ENCODE measurements around the gene NANOS2. TPM values are rescaled to one million over a fixed set of nuclear protein-coding genes. Genes with fewer than 3 reads are reported as not detected.
"Not testable (repeated sequence)": the region's sequence is repeated elsewhere in the genome, so short reads cannot be mapped to it uniquely, and the experiment has no call there.

Gene NANOS2
- total and polyA plus RNA-seq, 4 experiments from 2014 or later, result not detected

- intact Hi-C loops (cut with micrococcal nuclease), result loop anchor here (5.0 kb wide), 1 partner anchor 116 kb away; no protein-coding TSS in a partner anchor
- H3K27ac ChIP-seq (ENCODE audit: low read depth, low read length), result peak overlapping the region; percentile 79
- Mint-ChIP-seq H3K27me3 (no peaks in the 10 kb centered on the region), H3K4me1 (peaks cover 9 to 32% (median 12%) of the 10 kb centered on the region in 4 donors), H3K4me3 (peak overlapping the region in 5 of 8 donors; percentile 31 to 59 (median 49)), H3K36me3 (peaks cover 13 to 27% of the 10 kb centered on the region in 2 donors), H3K9me3 (peaks cover 0 to 4% (median 0%) of the 10 kb centered on the region in 8 donors), H3K27ac (peak overlapping the region in 1 of 7 donors; percentile 88)
- CTCF ChIA-PET (ENCODE audit: partially characterized antibody), result interaction anchor here (1.0 to 2.9 kb wide), 3 partner anchors 9 to 37 kb away, joined by 3 to 14 read pairs (median 8); partner anchors contain the start of gene FOXA3
- peaks cover 8% of the 10 kb centered on the region for H3K36me3 ChIP-seq (ENCODE audit: insufficient read depth, low read length)
- H3K4me3 ChIP-seq (ENCODE audit: low read length in 2 of 2), result no peak overlapping the region
- peaks cover 19% of the 10 kb centered on the region for H3K4me1 ChIP-seq (ENCODE audit: insufficient read depth, low read length)
- POLR2A ChIA-PET (ENCODE audit: partially characterized antibody), result interaction anchor here (0.6 to 4.7 kb wide), 7 partner anchors 9 to 701 kb away, joined by 3 to 83 read pairs (median 8); partner anchors contain the start of genes CCDC61 and IRF2BP1
- no peaks in the 10 kb centered on the region for H3K9me3 ChIP-seq (ENCODE audit: control insufficient read depth in 1 of 2, low read length in 2 of 2)
- no peaks in the 10 kb centered on the region for H3K27me3 ChIP-seq (ENCODE audit: insufficient read depth, low read length)
- peak in 4 of 5 donors; percentile 22 to 60 (median 26) for DNase-seq
These were observed 13.1 kb downstream of the NANOS2 start for GRCh38 chr19:45901432-45901911.

GRCh38 chr19:45900738-45901431 is 13.7 kb downstream of the NANOS2 start:
- Mint-ChIP-seq H3K4me1 (peaks cover 9 to 32% (median 12%) of the 10 kb centered on the region in 4 donors), H3K27me3 (no peaks in the 10 kb centered on the region), H3K9me3 (peaks cover 0 to 4% (median 0%) of the 10 kb centered on the region in 8 donors), H3K27ac (peak overlapping the region in 4 of 7 donors; percentile 18 to 59 (median 28)), H3K4me3 (peak overlapping the region; percentile 12 to 75 (median 60)), H3K36me3 (peaks cover 13 to 27% of the 10 kb centered on the region in 2 donors)
- POLR2A ChIA-PET (ENCODE audit: partially characterized antibody), result interaction anchor here (0.8 to 4.7 kb wide), 3 partner anchors 14 to 38 kb away, joined by 3 to 83 read pairs (median 4); partner anchors contain the start of genes IRF2BP1 and SYMPK
- no peak for DNase-seq
- H3K27ac ChIP-seq (ENCODE audit: low read depth, low read length), result no peak overlapping the region
- H3K36me3 ChIP-seq (ENCODE audit: insufficient read depth, low read length), result peaks cover 8% of the 10 kb centered on the region
- intact Hi-C loops (cut with micrococcal nuclease), result loop anchor here (5.0 kb wide), 1 partner anchor 116 kb away; no protein-coding TSS in a partner anchor
- H3K9me3 ChIP-seq (ENCODE audit: control insufficient read depth in 1 of 2, low read length in 2 of 2), result no peaks in the 10 kb centered on the region
- H3K4me3 ChIP-seq (ENCODE audit: low read length in 2 of 2), result no peak overlapping the region
- peaks cover 19% of the 10 kb centered on the region for H3K4me1 ChIP-seq (ENCODE audit: insufficient read depth, low read length)
- CTCF ChIA-PET (ENCODE audit: partially characterized antibody), result interaction anchor here (2.9 kb wide), 1 partner anchor 37 kb away, joined by 14 read pairs; the partner anchor contains the start of gene FOXA3
- H3K27me3 ChIP-seq (ENCODE audit: insufficient read depth, low read length), result no peaks in the 10 kb centered on the region

DNA sequence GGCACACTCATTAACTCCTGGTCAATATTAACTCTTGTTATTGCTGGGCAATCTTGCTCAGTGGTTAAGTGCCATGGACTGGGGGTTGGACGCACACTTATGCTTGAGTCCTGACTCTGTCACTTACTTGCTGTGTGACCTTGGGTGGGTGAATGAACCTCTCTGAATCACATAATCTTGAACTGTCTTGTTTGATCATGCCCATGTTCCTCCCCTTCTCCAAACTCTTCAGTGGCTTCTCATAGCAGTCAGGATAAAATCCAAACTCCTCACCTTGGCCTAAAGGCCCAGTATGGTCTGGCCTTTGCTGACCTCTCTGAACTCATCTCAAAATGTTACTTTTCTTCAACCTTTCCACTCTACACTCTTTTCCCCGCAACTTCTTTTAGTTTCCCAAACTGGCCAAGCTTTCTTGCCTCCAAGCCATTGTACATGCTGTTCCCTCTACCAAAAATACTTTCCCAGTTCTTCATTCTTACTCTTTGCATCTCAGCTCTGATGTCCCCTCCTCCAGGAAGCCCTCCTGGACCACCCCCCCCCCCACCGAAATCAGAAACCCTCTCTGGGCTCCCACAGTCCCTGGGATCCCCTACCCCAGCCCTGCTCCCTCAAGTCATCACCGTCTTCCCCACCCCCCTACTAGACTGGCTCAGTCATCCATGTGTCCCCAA is 14.5 kb downstream of the NANOS2 start:
- intact Hi-C loops (cut with micrococcal nuclease), result loop anchor here (5.0 kb wide), 1 partner anchor 117 kb away; no protein-coding TSS in a partner anchor
- Histone ChIP-seq H3K4me3 (ENCODE audit: low read length in 2 of 2) (no peak overlapping the region), H3K27ac (ENCODE audit: low read depth, low read length) (no peak overlapping the region), H3K36me3 (ENCODE audit: insufficient read depth, low read length) (peaks cover 8% of the 10 kb centered on the region), H3K4me1 (ENCODE audit: insufficient read depth, low read length) (peaks cover 19% of the 10 kb centered on the region), H3K9me3 (ENCODE audit: control insufficient read depth in 1 of 2, low read length in 2 of 2) (no peaks in the 10 kb centered on the region), H3K27me3 (ENCODE audit: insufficient read depth, low read length) (no peaks in the 10 kb centered on the region)
- Mint-ChIP-seq H3K4me3 (peak overlapping the region in 4 of 8 donors; percentile 10 to 45 (median 36)), H3K27me3 (no peaks in the 10 kb centered on the region), H3K9me3 (peaks cover 0 to 4% (median 0%) of the 10 kb centered on the region in 8 donors), H3K4me1 (peaks cover 11 to 32% (median 15%) of the 10 kb centered on the region in 4 donors), H3K36me3 (peaks cover 18 to 33% of the 10 kb centered on the region in 2 donors), H3K27ac (peak overlapping the region in 2 of 7 donors; percentile 27 to 72)
- ChIA-PET CTCF (ENCODE audit: partially characterized antibody) (no interaction called here), POLR2A (ENCODE audit: partially characterized antibody) (interaction anchor here (0.8 to 4.7 kb wide), 2 partner anchors 14 to 37 kb away, joined by 3 to 83 read pairs; partner anchors contain the start of genes IRF2BP1 and SYMPK)
- no peak for DNase-seq

- H3K4me3 Mint-ChIP-seq, result peak overlapping the region in 1 of 8 donors; percentile 15
- intact Hi-C loops (cut with micrococcal nuclease), result no loop called here
- Histone ChIP-seq H3K4me3 (ENCODE audit: low read length in 2 of 2) (no peak overlapping the region), H3K9me3 (ENCODE audit: control insufficient read depth in 1 of 2, low read length in 2 of 2) (no peaks in the 10 kb centered on the region), H3K27ac (ENCODE audit: low read depth, low read length) (no peak overlapping the region), H3K4me1 (ENCODE audit: insufficient read depth, low read length) (peaks cover 19% of the 10 kb centered on the region), H3K27me3 (ENCODE audit: insufficient read depth, low read length) (no peaks in the 10 kb centered on the region), H3K36me3 (ENCODE audit: insufficient read depth, low read length) (peaks cover 8% of the 10 kb centered on the region)
- no peak for DNase-seq
- H3K27ac Mint-ChIP-seq, result no peak overlapping the region
- ChIA-PET CTCF (ENCODE audit: partially characterized antibody) (no interaction called here), POLR2A (ENCODE audit: partially characterized antibody) (no interaction called here)
- no peaks in the 10 kb centered on the region for H3K27me3 Mint-ChIP-seq
- H3K9me3 Mint-ChIP-seq, result peaks cover 0 to 4% (median 0%) of the 10 kb centered on the region in 8 donors
- peaks cover 11 to 32% (median 16%) of the 10 kb centered on the region in 4 donors for H3K4me1 Mint-ChIP-seq
- H3K36me3 Mint-ChIP-seq, result peaks cover 21 to 37% of the 10 kb centered on the region in 2 donors
These were observed 15.3 kb downstream of the NANOS2 start for GRCh38 chr19:45899253-45899652.

DNA sequence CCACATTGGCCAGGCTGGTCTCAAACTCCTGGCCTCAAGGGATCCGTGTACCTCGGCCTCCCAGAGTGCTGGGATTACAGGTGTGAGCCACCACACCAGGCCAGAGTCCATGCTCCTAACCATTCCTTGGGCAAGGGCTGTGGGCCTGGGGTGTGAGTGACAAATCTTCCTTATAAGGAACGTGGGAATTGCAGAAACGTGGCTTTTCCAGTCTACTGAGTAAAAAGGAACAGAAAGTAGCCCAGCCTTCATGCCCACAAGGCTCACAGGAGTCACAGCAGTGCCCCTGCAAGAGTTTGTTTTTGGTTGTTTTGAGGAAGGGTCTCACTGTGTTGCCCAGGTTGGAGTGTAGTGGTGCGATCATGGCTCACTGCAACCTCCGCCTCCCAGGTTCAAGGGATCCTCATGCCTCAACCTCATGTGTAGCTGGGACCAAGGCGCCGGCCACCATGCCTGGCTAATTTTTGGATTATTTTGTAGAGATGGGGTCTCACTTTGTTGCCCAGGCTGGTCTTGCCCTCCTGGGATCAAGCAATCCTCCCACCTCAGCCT is 17.2 kb downstream of the NANOS2 start:
- Mint-ChIP-seq H3K36me3 (peaks cover 21 to 34% of the 10 kb centered on the region in 2 donors), H3K4me1 (peaks cover 9 to 20% (median 16%) of the 10 kb centered on the region in 4 donors), H3K9me3 (peaks cover 0 to 2% (median 0%) of the 10 kb centered on the region in 8 donors), H3K27ac (no peak overlapping the region), H3K4me3 (no peak overlapping the region), H3K27me3 (no peaks in the 10 kb centered on the region)
- Histone ChIP-seq H3K27me3 (ENCODE audit: insufficient read depth, low read length) (no peaks in the 10 kb centered on the region), H3K4me3 (ENCODE audit: low read length in 2 of 2) (no peak overlapping the region), H3K9me3 (ENCODE audit: control insufficient read depth in 1 of 2, low read length in 2 of 2) (no peaks in the 10 kb centered on the region), H3K36me3 (ENCODE audit: insufficient read depth, low read length) (peaks cover 8% of the 10 kb centered on the region), H3K4me1 (ENCODE audit: insufficient read depth, low read length) (peaks cover 12% of the 10 kb centered on the region), H3K27ac (ENCODE audit: low read depth, low read length) (no peak overlapping the region)
- no peak for DNase-seq
- ChIA-PET CTCF (ENCODE audit: partially characterized antibody) (no interaction called here), POLR2A (ENCODE audit: partially characterized antibody) (interaction anchor here (0.6 kb wide), 1 partner anchor 79 kb away, joined by 3 read pairs; no protein-coding TSS in a partner anchor)
- intact Hi-C loops (cut with micrococcal nuclease), result no loop called here

DNA sequence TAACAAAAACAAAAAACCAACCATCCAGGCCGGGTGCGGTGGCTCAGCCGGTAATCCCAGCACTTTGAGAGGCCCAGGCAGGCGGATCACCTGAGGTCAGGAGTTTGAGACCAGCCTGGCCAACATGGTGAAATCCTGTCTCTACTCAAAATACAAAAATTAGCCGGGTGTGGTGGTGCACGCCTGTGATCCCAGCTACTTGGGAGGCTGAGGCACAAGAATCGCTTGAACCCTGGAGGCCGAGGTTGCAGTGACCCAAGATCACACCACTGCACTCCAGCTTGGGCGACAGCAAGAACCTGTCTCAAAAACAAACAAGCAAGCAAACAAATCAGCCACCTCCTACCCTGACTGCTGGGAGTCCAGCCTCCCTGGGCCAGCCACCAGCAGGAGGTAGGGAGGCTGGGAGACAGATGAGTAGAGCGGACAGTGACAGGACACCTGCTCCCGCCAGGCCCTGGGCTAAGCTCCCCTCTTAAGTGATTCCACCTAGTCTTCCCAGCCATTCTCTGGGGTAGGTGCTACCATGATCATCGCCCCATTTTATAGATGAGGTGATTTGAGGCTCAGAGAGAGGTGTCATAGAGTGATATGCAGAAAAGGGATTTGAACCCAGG is 18.5 kb downstream of the NANOS2 start:
- peaks cover 9 to 19% (median 12%) of the 10 kb centered on the region in 4 donors for H3K4me1 Mint-ChIP-seq
- H3K36me3 ChIP-seq (ENCODE audit: insufficient read depth, low read length); H3K27ac ChIP-seq (ENCODE audit: low read depth, low read length); H3K9me3 ChIP-seq (ENCODE audit: control insufficient read depth in 1 of 2, low read length in 2 of 2); H3K4me3 ChIP-seq (ENCODE audit: low read length in 2 of 2); H3K4me3 Mint-ChIP-seq; H3K27ac Mint-ChIP-seq; H3K4me1 ChIP-seq (ENCODE audit: insufficient read depth, low read length); intact Hi-C loops (cut with micrococcal nuclease); H3K27me3 ChIP-seq (ENCODE audit: insufficient read depth, low read length); H3K27me3 Mint-ChIP-seq; H3K9me3 Mint-ChIP-seq: not testable (repeated sequence)
- peak in 1 of 5 donors; percentile 7 for DNase-seq
- ChIA-PET CTCF (ENCODE audit: partially characterized antibody) (interaction anchor here (1.6 kb wide), 1 partner anchor 14 kb away, joined by 4 read pairs; no protein-coding TSS in a partner anchor), POLR2A (ENCODE audit: partially characterized antibody) (interaction anchor here (1.7 kb wide), 1 partner anchor 10 kb away, joined by 3 read pairs; the partner anchor contains the start of gene IRF2BP1)
- peaks cover 21 to 31% of the 10 kb centered on the region in 2 donors for H3K36me3 Mint-ChIP-seq
